Smooth muscle cell (in vitro differentiated cells): ENCODE data around the gene TMEM59. TPM values are rescaled to one million over a fixed set of nuclear protein-coding genes. Genes with fewer than 3 reads are reported as not detected.

ENCODE experiments used
- DNase-seq: peaks from one replicate; lab custom pipeline; 2025; ENCODE audit not compliant: unreplicated experiment; lab: John Stamatoyannopoulos, UW
- H2AFZ ChIP-seq: fragments of 200-600 bp; sonication (generic); 2 replicates; pipeline ENCODE4 v1.6.0; 2016; ENCODE audit warnings: antibody characterized with exemption, low read depth, mild to moderate bottlenecking
- H3F3A ChIP-seq: fragments of 200-600 bp; sonication (generic); 2 replicates; pipeline ENCODE4 v1.6.0; 2017; ENCODE audit warnings: antibody characterized with exemption, low read depth
- H3K27ac ChIP-seq: fragments of 200-600 bp; sonication (generic); 2 replicates; pipeline ENCODE4 v1.5.1; 2016; ENCODE audit warnings: low read depth, mild to moderate bottlenecking
- H3K27me3 ChIP-seq: fragments of 200-600 bp; sonication (generic); 2 replicates; pipeline ENCODE4 v1.6.1; 2016; ENCODE audit warnings: low read depth, mild to moderate bottlenecking
- H3K36me3 ChIP-seq: fragments of 200-600 bp; sonication (generic); 2 replicates; pipeline ENCODE4 v1.5.1; 2016; ENCODE audit warnings: low read depth
- H3K4me1 ChIP-seq: fragments of 200-600 bp; sonication (generic); 2 replicates; pipeline ENCODE4 v1.5.1; 2016; ENCODE audit warnings: low read depth
- H3K4me2 ChIP-seq: fragments of 200-600 bp; sonication (generic); 2 replicates; pipeline ENCODE4 v1.6.0; 2016; ENCODE audit warnings: mild to moderate bottlenecking
- H3K4me3 ChIP-seq: fragments of 200-600 bp; sonication (generic); 2 replicates; pipeline ENCODE4 v1.5.1; 2016; ENCODE audit warnings: mild to moderate bottlenecking
- H3K79me2 ChIP-seq: fragments of 200-600 bp; sonication (generic); 2 replicates; pipeline ENCODE4 v1.6.0; 2016; ENCODE audit warnings: low read depth, mild to moderate bottlenecking
- H3K9ac ChIP-seq: fragments of 200-600 bp; sonication (generic); 2 replicates; pipeline ENCODE4 v1.6.0; 2016; ENCODE audit warnings: low read depth
- H3K9me3 ChIP-seq: fragments of 200-600 bp; sonication (generic); replicated peaks from 2 replicates; pipeline ENCODE4 v1.5.1; 2016; ENCODE audit warnings: low read depth
- H4K20me1 ChIP-seq: fragments of 200-600 bp; sonication (generic); 2 replicates; pipeline ENCODE4 v1.6.0; 2016; ENCODE audit warnings: low read depth
- WGBS: methylation state at CpG from one replicate; pipeline ENCODE4 v1.1.7; 2016; ENCODE audit warnings: low lambda C conversion rate; 5-methylcytosine and 5-hydroxymethylcytosine counted together
- polyA plus RNA-seq: library from polyadenylated mRNA; unstranded; fragments of >200 nt; fragmentation: Nextera tagmentation; extraction: Ambion mirVana; gene quantifications from 2 replicates; pipeline ENCODE4 v1.2.1, GENCODE V29; 2016
- total RNA-seq: library from RNA; depleted of rRNA; stranded (reverse); fragments of >200 nt; gene quantifications from 2 replicates; pipeline ENCODE4 v1.2.3, GENCODE V29; 2014
- TF ChIP-seq, protein P1 (sequence below): fragments of 200-600 bp; sonication (generic); IDR thresholded peaks from 2 replicates; pipeline ENCODE4 v1.5.1; 2017; ENCODE audit warnings: borderline replicate concordance, mild to moderate bottlenecking, antibody characterized with exemption; ENCODE audit not compliant: insufficient read depth, poor library complexity, severe bottlenecking

TMEM59 gene
- total and polyA plus RNA-seq, 2 experiments from 2014 or later, result 402 to 444 TPM

DNA sequence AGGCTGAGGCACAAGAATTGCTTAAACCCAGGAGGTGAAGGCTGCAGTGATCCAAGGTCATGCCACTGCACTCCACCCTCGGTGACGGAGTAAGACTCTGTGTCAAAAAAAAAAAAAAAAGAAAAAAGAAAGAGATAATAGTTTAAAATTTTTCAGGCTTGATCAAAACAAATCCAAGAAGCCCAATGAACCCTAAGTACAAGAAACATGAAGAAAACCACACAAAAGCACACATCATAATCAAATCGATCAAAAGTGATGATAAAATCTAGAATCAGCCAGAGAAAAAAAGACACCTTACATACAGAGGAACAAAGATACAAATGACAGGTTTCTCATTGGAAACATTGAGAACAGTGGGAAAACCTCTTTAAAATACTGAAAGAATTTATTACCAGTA is 66.5 kb downstream of the TMEM59 start:
- no peaks in the 10 kb centered on the region for H4K20me1 ChIP-seq
- H3K9me3 ChIP-seq, result no peaks in the 10 kb centered on the region
- H2AFZ ChIP-seq, result no peak overlapping the region
- no peak overlapping the region for H3K4me3 ChIP-seq
- TF ChIP-seq, protein P1, sequence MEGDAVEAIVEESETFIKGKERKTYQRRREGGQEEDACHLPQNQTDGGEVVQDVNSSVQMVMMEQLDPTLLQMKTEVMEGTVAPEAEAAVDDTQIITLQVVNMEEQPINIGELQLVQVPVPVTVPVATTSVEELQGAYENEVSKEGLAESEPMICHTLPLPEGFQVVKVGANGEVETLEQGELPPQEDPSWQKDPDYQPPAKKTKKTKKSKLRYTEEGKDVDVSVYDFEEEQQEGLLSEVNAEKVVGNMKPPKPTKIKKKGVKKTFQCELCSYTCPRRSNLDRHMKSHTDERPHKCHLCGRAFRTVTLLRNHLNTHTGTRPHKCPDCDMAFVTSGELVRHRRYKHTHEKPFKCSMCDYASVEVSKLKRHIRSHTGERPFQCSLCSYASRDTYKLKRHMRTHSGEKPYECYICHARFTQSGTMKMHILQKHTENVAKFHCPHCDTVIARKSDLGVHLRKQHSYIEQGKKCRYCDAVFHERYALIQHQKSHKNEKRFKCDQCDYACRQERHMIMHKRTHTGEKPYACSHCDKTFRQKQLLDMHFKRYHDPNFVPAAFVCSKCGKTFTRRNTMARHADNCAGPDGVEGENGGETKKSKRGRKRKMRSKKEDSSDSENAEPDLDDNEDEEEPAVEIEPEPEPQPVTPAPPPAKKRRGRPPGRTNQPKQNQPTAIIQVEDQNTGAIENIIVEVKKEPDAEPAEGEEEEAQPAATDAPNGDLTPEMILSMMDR, result no peak
- no peak overlapping the region for H3K4me2 ChIP-seq
- no peak overlapping the region for H3K9ac ChIP-seq
- H3K27me3 ChIP-seq, result no peaks in the 10 kb centered on the region
- no peaks in the 10 kb centered on the region for H3F3A ChIP-seq
- no peak overlapping the region for H3K27ac ChIP-seq
- H3K79me2 ChIP-seq, result no peaks in the 10 kb centered on the region
- 93% methylated on average over 3 of the region's 3 CpGs for whole genome bisulfite sequencing
- DNase-seq, result no peak
- peaks cover 14% of the 10 kb centered on the region for H3K4me1 ChIP-seq
- no peaks in the 10 kb centered on the region for H3K36me3 ChIP-seq

DNA sequence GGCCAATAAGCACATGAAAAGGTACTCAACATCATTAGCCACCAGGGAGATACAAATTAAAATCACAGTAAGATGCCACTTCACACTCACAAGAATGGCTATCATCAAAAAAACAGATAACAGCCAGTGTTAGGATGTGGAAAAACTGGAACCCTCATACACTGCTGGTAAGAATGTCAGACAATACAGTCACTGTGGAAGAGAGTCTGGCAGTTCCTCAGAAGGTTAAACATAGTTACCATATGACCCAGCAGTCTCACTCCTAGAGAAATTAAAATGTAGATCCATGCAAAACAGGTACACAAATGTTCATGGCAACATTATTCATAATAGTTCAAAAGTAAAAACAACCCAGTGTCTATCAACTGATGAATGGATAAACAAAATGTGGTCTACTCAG is 68.3 kb downstream of the TMEM59 start:
- H3K4me1 ChIP-seq, result peaks cover 14% of the 10 kb centered on the region
- H2AFZ ChIP-seq, result no peak overlapping the region
- DNase-seq, result no peak
- no peaks in the 10 kb centered on the region for H3K79me2 ChIP-seq
- TF ChIP-seq, protein P1, result no peak
- no peak overlapping the region for H3K4me3 ChIP-seq
- H3K27me3 ChIP-seq, result no peaks in the 10 kb centered on the region
- no peaks in the 10 kb centered on the region for H3K9me3 ChIP-seq
- no peak overlapping the region for H3K27ac ChIP-seq
- no peaks in the 10 kb centered on the region for H3F3A ChIP-seq
- H3K4me2 ChIP-seq, result no peak overlapping the region
- no peaks in the 10 kb centered on the region for H4K20me1 ChIP-seq
- H3K9ac ChIP-seq, result no peak overlapping the region
- no peaks in the 10 kb centered on the region for H3K36me3 ChIP-seq

DNA sequence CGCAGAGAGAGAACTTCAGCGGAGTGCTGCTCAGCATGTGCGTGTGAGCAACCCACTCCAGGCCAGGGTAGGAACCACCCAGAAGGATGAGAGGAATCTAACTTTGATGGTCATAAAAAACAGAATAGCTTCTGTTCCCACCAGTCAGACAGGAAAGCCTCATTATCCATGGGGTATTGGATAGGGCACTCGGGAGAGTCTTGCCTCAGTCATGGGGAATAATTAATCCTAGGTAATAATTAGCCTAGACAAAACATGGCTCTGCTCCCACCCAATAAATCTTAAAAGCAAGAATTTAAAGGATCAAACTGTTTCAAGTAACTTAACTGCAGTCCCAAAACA is 70.3 kb downstream of the TMEM59 start:
- H3K4me3 ChIP-seq, result peak overlapping the region; percentile 48
- no peak overlapping the region for H3K9ac ChIP-seq
- peaks cover 14% of the 10 kb centered on the region for H3K4me1 ChIP-seq
- H3F3A ChIP-seq, result no peaks in the 10 kb centered on the region
- peak overlapping the region; percentile 88 for H3K4me2 ChIP-seq
- peak overlapping the region; percentile 94 for H2AFZ ChIP-seq
- no peaks in the 10 kb centered on the region for H3K9me3 ChIP-seq
- no peak overlapping the region for H3K27ac ChIP-seq
- no peaks in the 10 kb centered on the region for H3K36me3 ChIP-seq
- WGBS, result 6% methylated on average over 4 of the region's 4 CpGs
- H4K20me1 ChIP-seq, result no peaks in the 10 kb centered on the region
- no peak for DNase-seq
- H3K79me2 ChIP-seq, result no peaks in the 10 kb centered on the region
- TF ChIP-seq, protein P1, result no peak
- no peaks in the 10 kb centered on the region for H3K27me3 ChIP-seq

DNA sequence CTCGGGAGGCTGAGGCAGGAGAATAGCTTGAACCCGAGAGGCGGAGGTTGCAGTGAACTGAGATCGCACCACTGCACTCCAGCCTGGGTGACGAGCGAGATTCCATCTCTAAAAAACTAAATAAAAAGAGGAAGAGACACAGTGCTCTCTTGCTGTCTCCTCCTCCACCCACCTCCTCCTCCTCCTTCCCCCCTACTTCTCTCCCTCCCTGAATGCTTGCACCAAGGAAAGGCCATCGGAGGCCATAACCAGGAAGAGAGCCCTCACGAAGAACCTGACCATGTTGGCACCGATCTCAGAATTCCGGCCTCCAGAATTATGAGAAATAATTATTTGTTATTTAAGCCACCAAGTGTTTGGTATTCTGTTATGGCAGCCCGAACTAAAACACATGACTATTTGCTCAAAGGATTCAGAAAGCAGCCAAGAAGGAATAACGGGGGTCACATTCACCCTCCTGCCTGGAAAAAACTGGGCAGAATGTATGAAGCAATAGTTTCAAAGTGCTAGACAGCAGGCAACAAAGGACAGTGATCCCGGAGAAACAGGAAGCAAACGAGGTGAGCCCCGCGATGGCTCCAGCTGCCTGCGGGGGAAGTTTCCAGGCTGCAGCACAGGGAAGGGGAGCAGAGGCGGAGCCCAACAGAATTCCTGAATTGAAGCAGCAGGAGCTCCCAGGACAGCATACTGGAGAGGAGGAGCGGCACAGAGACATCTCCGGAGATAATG is 70.8 kb downstream of the TMEM59 start:
- peak overlapping the region; percentile 48 for H3K4me3 ChIP-seq
- no peaks in the 10 kb centered on the region for H3K79me2 ChIP-seq
- DNase-seq, result no peak
- peak overlapping the region; percentile 23 for H3K9ac ChIP-seq
- H3K4me2 ChIP-seq, result peak overlapping the region; percentile 88
- 49% methylated on average over 20 of the region's 20 CpGs for WGBS
- no peaks in the 10 kb centered on the region for H3K36me3 ChIP-seq
- no peaks in the 10 kb centered on the region for H3F3A ChIP-seq
- peaks cover 14% of the 10 kb centered on the region for H3K4me1 ChIP-seq
- TF ChIP-seq, protein P1, result no peak
- no peak overlapping the region for H3K27ac ChIP-seq
- peak overlapping the region; percentile 94 for H2AFZ ChIP-seq
- no peaks in the 10 kb centered on the region for H4K20me1 ChIP-seq
- no peaks in the 10 kb centered on the region for H3K9me3 ChIP-seq
- no peaks in the 10 kb centered on the region for H3K27me3 ChIP-seq
